ENCODE data around the gene SNAPC2.

GRCh38 chr19:7902796-7903243 is 17.3 kb upstream of the SNAPC2 start:
- TF ChIP-seq CTCF (IDR thresholded peaks at IDR 0.05), result no peak
- TF ChIP-seq POLR2AphosphoS5 (IDR thresholded peaks at IDR 0.05), result peak in 1 of 2 donors; percentile 26
- TF ChIP-seq EP300 (IDR thresholded peaks at IDR 0.05), result no peak
- TF ChIP-seq POLR2A (IDR thresholded peaks at IDR 0.05), result no peak

Data from upper lobe of left lung (tissue), 4 donors.